Measurements from ENCODE around the gene DAPP1.

DAPP1 gene

GRCh38 chr4:99843413-99843812 lies 26.8 kb downstream of the DAPP1 start:
- no peak for ATAC-seq
- no peak for TF ChIP-seq RARB (CRISPR knock-in tag; IDR thresholded peaks at IDR 0.05)
- TF ChIP-seq CSDC2 (CRISPR knock-in tag; IDR thresholded peaks at IDR 0.05) = no peak
- TF ChIP-seq ARNTL (CRISPR knock-in tag; IDR thresholded peaks at IDR 0.05; ENCODE audit: borderline replicate concordance, low read depth) = no peak
- no peak for TF ChIP-seq ZNF8 (CRISPR knock-in tag; IDR thresholded peaks at IDR 0.05)
- no peak for TF ChIP-seq GLIS3 (CRISPR knock-in tag; IDR thresholded peaks at IDR 0.05)
- no peak for TF ChIP-seq ZFP30 (CRISPR knock-in tag; IDR thresholded peaks at IDR 0.05)
- no peak for TF ChIP-seq ZC3H10 (CRISPR knock-in tag; IDR thresholded peaks at IDR 0.05)

GRCh38 chr4:99844048-99844447 lies 27.4 kb downstream of the DAPP1 start:
- TF ChIP-seq ARNTL (CRISPR knock-in tag; IDR thresholded peaks at IDR 0.05; ENCODE audit: borderline replicate concordance, low read depth) (no peak), ISL1 (CRISPR knock-in tag; IDR thresholded peaks at IDR 0.05) (no peak), BACH2 (CRISPR knock-in tag; IDR thresholded peaks at IDR 0.05; ENCODE audit: borderline replicate concordance) (no peak), PATZ1 (CRISPR knock-in tag; IDR thresholded peaks at IDR 0.05; ENCODE audit: borderline replicate concordance) (no peak)
- ATAC-seq = no peak

GRCh38 chr4:99845179-99845578 lies 28.6 kb downstream of the DAPP1 start:
- no peak; the same call in 2 of the 3 replicates for ATAC-seq
- TF ChIP-seq CSRNP3 (CRISPR knock-in tag; IDR thresholded peaks at IDR 0.05) (0 out of 2 replicates have a peak, but pooled peaks have one; percentile 50), ZC3H10 (CRISPR knock-in tag; IDR thresholded peaks at IDR 0.05) (no peak), ARNTL (CRISPR knock-in tag; IDR thresholded peaks at IDR 0.05; ENCODE audit: borderline replicate concordance, low read depth) (no peak), RARB (CRISPR knock-in tag; IDR thresholded peaks at IDR 0.05) (no peak), PATZ1 (CRISPR knock-in tag; IDR thresholded peaks at IDR 0.05; ENCODE audit: borderline replicate concordance) (no peak), ZFP3 (CRISPR knock-in tag; IDR thresholded peaks at IDR 0.05) (no peak), GLIS3 (CRISPR knock-in tag; IDR thresholded peaks at IDR 0.05) (no peak), ZNF8 (CRISPR knock-in tag; IDR thresholded peaks at IDR 0.05) (no peak), CSDC2 (CRISPR knock-in tag; IDR thresholded peaks at IDR 0.05) (no peak), TOX (CRISPR knock-in tag; IDR thresholded peaks at IDR 0.05; ENCODE audit: borderline replicate concordance) (no peak), PPARA (CRISPR knock-in tag; IDR thresholded peaks at IDR 0.05; ENCODE audit: borderline replicate concordance) (no peak), POU6F1 (CRISPR knock-in tag; IDR thresholded peaks at IDR 0.05; ENCODE audit: borderline replicate concordance, low read depth) (no peak), TCF4 (CRISPR knock-in tag; IDR thresholded peaks at IDR 0.05; ENCODE audit: borderline replicate concordance) (peak; percentile 94), ISL1 (CRISPR knock-in tag; IDR thresholded peaks at IDR 0.05) (peak; percentile 79), ZNF70 (CRISPR knock-in tag; IDR thresholded peaks at IDR 0.05) (no peak), SNAI2 (CRISPR knock-in tag; IDR thresholded peaks at IDR 0.05) (peak; percentile 89; the same call in 1 of the 2 replicates), CREB5 (CRISPR knock-in tag; IDR thresholded peaks at IDR 0.05; ENCODE audit: low read depth) (no peak), OSR1 (CRISPR knock-in tag; IDR thresholded peaks at IDR 0.05) (no peak), ZFP30 (CRISPR knock-in tag; IDR thresholded peaks at IDR 0.05) (no peak), ESRRG (CRISPR knock-in tag; IDR thresholded peaks at IDR 0.05) (peak; percentile 59; the same call in 1 of the 2 replicates), ZNF565 (CRISPR knock-in tag; conservative IDR thresholded peaks at IDR 0.05; ENCODE audit: low read depth) (no peak), TSHZ2 (CRISPR knock-in tag; IDR thresholded peaks at IDR 0.05) (peak; percentile 96), BACH2 (CRISPR knock-in tag; IDR thresholded peaks at IDR 0.05; ENCODE audit: borderline replicate concordance) (no peak)
